Pulmonary artery endothelial cell (primary cell): ENCODE data around the gene ZDHHC14. TPM values are rescaled to one million over a fixed set of nuclear protein-coding genes. Genes with fewer than 3 reads are reported as not detected.

Experiments
- DNase-seq: peaks from one replicate; pipeline ENCODE4 v3.0.0-alpha.2; 2011; ENCODE audit warnings: low read depth, low spot score
- total RNA-seq: library from RNA; depleted of rRNA; stranded (reverse); fragments of >200 nt; gene quantifications from 2 replicates; pipeline ENCODE4 v1.2.3, GENCODE V29; 2014

ZDHHC14 gene
- total RNA-seq, 1 donor from 2014 or later, result 9.4 TPM

DNA sequence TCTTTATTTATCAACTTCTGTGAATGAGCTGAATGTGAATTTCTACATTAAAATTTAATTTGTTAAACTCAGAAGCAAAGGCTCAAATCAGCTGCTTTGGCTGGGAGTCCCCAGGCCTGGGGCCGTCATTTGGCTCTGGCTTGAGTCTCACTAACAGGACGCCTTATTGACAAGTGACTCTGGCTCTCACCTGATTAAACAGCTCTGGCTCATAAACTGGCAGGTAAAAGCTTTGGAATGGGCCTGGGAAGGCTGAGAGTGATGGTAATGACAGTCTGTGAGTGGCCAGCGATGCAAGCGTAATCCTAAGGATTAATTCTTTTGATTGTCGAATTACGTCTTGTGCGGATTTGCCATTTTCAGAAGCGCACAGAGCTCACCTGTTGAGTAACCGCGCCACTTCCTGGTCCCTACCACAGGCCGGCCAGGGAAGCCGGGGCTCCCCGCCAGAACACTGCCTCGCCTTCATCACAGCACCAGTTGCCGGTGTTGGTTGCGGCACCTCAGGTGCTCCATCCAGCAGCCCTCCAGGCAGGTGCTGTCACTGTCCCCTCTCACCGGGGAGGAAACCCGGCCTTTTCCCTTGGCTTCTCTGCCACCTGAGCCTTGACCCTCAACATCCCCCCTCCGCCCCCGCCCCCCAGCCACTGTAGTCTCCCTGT lies 110.7 kb downstream of the ZDHHC14 start:
- DNase-seq, result no peak

DNA sequence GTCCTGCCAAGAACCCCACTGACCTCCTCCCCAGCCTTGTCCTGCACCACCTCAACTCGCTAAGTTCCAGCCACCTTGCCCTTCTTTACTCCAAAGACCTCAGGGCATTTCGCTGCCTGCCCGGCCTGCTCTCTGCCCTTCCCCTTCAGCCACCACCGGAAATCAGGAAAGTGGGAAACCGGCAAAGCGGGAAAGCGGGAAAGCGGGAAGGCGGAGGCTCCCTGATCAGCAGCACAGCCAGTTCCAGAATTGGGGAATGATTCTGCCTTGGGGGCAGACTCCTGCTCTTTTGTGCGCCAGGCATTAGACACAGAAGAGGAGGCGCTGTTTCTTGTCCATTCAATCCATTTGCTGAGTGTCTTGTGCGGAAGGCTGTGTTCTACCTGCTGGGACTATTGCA lies 111.3 kb downstream of the ZDHHC14 start:
- no peak for DNase-seq

DNA sequence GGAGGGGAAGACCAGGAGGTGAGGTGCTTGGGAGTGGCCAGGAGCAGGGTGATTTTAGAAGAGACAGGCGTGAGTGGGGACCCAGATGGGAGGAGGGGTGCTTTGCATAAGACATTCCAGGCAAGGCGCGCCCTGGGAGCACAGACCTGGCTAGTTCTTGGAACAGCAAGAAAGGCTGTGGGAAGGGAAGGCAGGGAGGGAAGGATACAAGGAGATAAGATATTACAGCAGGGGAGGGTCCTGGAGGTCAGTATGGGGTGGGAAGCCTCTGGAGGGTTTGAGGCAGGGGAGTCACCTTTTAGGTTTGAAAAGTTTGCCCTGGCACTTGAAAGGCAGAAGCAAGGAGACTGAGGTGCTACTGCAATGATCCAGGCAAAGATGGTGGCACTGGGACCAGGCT lies 111.8 kb downstream of the ZDHHC14 start:
- DNase-seq, result no peak

DNA sequence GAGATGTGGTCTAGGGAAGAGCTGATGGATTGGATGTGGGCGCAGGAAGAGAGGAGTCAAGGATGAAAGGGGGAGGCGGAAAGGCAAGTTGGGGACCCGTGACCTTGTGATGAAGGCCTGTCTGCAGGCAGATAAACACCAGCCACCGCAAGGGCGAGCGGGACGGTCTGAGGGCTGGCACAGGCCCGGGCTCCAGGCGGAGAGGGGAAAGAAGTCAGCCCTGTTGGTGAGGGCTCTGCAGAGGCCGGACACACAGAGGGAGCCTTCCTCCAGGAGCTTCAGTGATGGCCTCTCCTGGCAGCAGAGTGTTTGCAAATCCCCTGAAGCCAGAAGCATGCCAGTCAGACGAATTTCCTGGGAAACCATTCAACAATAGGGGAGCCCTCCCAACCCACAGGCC lies 112.2 kb downstream of the ZDHHC14 start:
- DNase-seq, result no peak

DNA sequence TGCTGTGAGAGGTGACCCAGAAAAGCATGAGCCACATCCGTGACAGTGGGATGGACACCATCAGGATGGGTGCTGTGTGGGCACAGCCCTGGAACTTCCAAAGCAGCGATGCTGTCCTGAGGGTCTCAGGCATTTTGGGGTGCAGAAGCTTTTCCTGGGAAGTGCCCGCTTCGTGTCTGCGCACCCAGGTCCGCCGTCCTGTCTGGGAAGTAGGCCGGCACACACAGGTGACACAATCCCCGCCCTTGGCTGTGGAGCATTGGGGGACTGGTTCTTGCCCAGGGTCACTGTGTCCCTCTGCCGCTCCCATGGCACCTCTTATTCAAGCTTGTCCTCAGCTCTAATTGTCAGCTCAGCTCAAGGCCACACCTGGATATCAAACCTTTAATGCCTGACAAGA lies 112.6 kb downstream of the ZDHHC14 start:
- no peak for DNase-seq

DNA sequence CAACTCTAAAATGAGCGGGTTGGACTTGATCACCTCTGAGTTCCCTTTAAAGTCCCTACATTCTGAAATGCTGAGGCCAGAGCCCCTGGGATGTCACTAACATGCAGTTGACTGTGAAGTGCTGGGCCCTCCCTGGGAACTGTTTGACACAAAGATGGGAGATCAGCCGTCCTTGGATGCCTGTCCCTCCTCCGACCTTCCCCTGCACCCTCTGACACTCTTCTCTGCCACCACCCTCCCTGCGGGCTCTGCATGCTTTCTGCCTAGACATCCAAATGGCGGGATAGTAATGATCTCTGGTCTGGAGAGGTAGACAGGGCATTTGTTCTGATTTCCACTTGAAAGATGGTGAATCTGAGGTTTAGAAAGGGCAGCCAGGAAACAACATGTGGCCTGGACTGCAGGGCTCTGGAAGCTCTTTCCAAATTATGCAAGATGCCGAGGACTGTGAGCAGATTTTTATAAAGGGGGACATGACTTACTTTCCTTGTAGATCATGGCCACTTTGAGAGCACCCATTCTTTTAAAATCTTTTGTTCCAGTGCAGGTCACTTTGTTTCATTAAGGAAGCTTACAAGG lies 113.2 kb downstream of the ZDHHC14 start:
- DNase-seq, result no peak

DNA sequence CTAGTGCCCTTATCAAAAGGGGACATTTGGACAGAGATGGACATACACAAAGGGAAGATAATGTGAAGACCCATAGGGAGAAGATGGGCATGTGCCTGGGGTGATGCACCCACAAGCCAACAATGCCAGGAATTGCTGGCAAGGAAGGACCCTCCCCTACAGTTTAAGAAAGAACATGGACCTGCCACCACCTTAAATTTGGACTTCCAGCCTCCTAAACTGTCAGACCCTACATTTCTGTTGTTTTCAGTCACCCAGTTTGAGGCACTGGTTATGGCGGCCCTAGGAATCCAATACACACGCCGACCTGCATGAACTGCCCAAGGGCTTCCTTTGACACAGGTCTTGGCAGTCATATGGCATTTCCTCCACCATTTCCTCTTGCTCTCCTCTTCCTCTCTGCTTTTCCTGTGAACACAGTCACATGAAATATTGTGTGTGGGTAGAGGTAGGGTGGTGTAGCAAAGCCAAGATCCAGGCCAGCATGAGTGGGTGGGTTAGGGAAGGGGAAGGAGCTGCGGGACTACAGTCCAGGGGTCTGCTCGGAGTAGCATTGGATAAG lies 115.6 kb downstream of the ZDHHC14 start:
- no peak for DNase-seq

DNA sequence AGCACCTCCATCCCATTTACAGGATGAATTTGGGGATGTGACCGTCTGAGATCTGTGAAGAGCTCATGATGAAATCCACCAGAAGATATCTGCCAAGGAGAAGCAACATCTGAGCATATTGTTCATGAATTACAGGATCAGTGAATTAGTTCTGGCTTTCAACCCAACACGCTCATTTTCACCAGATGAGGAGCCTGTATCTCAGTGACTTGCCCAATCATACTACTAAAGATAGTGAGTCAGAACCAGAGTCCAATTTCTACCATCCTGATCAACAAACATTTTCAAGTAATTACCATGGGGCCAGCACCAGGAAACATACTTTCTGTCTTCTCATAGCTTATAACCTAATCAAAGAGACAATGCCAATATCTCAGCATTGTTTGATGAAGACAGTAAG lies 116.6 kb downstream of the ZDHHC14 start:
- no peak for DNase-seq

DNA sequence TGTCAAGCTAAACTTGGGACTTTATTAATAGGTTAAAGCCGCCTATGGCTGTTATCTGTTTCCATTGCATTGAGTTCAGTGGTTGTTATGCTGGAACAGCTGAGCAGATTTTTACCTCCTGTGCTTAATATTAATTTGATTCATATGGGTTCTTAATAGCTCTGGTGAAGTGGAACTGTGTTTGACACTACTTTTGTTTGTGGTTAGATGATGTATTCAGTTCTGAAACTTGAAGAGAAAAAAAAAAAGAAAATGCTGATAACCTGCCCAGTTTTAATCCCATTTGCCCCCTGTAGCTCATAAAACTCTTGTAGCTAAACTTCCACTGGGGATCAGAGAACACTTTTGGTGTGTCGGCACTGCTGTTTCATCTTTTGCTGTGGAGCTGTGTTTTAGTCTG lies 117.8 kb downstream of the ZDHHC14 start:
- no peak for DNase-seq

DNA sequence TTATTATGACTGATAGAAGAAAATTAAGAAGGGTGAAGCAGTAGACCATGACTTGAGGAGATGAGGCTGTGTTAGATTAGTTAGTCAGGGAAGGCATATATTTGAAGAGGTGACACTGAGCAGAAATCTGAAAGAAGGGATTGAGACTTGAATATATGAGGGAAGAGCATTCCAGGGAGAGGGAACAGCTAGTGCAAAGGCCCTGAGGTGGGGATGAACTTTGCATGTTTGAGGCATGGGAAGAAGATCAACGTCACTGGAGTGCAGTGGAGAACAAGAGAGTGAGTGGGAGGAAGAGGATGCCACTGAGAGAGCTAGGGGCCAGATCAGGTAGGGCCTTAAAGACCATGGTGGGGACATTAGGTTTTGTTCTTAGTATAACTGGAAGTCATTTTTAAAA lies 119.0 kb downstream of the ZDHHC14 start:
- no peak for DNase-seq

DNA sequence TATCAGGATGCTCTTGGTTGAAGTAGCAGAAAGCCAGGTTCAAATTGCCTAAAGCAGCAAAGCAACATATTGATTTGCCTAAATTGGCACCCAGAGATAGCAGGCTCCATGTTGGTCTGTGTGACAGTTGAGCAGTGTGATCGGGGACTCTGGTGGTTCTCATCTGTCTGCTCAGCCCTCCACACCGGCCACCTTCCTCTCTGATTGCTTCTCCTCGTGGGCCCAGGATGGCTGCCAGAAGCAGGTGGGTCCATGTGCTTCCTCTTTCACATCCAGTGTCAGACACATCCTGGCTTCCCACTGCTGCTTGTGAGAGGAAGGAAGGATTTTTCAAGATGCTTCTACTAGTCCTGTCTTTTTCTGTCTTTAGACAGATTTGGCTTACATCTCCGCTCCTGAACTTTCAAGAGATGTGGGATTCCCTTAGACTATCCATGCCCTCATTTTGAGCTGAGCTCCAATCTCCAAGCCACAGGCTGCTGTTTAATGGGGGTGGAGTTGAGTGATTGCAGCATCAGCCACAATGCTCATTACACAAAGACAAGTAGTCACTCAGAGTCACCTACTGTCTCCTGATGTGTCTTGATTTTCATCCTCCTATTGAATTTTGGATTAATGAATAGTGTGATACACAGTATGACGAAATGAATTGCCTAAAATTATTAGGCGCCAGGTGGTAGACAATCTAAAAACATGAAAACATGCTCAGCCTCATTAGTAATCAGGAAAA lies 122.2 kb downstream of the ZDHHC14 start:
- DNase-seq, result no peak

DNA sequence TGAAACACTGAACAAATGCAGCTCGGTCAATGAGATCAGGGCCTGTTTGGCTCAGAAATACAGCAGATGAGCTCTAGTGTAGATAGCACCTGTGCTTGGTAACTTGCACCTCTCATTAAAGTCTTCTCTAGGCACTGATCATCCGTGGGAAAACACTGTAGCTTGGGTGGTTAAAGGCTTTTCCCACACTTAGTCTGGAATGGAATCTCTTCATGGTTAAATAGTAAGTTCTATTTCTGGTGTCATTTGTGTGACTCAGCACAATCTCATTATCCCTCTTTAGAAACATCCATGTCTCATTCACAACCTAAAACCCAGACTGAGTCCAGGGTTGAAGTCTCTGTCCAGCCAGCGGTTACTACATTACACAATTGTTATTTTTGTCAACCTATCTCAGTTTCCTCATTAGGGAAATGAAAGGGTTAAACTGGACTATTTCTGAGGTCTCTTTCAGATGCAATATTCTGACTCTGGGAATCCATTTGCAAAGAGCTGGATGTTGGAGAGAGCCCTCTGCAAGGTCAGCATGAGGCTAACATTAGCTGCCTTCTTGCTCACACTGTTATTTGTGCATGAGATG lies 125.0 kb downstream of the ZDHHC14 start:
- no peak for DNase-seq

DNA sequence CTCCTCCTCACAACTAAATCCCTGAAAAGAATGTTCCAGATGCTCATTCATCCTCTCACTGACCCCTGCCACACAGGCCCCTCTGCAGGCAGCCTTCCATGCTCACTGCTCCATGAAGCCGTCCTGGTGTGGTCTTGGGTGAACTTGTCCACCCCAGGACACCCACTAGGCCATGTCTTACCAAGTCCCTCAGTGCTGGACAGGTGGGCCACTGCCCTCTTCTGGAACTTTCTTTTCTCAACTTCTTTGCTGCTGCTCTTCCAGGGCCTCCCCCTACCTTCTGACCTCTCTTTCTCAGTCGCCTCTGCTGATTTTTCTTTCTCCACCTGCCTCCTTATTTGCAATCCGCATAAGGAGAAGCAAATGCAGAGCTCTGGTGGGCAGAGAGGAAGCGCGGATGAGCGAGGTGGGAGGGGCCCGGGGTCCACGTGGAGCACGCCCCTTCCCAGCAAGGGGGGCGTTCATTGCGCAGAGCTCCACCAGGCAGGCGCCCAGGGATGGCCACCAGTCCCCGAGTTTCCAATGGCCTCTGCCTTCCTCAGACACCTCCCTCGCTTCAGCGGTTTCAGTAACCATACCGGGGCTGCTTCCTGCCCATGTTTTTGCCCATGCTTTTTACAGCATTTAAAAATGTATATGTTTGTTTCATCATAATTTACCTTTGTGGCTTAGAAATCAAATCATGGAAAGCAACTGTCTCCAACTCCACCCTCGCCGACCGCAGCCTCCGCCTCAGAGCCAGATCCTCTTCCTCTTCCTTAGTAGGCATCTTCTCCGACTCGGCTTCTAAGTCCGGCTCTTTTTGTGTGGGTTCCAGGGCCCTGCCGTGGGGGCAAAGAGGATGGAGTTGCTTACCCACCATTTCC lies 129.6 kb downstream of the ZDHHC14 start:
- no peak for DNase-seq

DNA sequence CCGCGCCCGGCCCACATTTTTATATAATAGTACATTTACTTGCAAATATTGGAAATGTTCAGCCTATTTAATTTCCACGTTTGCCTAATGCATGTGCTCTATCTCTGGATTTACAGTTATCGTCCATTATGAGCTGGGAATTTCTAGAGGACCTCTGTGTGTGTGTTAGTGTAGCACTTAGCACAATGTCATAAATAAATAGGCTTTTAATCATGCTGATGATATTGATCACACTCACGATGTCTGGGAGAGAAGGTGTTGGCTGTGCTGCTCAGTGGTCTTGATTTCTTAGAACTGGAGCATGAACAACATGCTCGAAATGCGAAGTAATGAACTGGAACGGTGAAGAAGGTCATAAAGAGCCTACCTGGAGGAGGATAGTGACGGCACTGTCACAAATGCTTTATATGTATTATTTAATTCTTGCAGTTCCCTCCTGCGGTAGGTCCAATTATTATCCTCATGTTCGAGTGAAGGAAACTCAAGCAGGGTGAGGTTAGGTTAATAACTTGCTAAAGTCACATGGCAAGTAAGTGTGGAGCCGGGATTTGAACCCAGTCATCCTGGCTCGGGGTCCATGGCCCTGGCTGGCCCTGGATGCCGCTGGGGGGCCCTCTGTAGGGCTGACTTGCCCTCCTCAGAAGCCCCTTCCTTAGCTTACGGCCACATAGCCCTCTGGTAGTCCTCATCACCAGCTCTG lies 130.8 kb downstream of the ZDHHC14 start:
- DNase-seq, result no peak

DNA sequence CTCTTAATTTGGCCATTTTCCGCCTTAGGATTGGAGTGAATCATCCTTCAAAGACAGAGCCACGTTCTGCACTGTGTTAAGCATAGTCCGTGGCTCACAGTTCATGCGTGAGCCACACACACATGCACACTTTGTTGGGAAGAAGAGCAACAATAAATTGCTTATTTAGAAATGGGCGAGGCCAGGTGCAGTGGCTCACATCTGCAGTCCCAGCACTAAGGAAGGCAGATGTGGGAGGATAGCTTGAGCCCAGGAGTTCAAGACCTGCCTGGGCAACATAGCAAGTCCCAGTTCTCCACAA lies 131.3 kb downstream of the ZDHHC14 start:
- DNase-seq, result no peak

DNA sequence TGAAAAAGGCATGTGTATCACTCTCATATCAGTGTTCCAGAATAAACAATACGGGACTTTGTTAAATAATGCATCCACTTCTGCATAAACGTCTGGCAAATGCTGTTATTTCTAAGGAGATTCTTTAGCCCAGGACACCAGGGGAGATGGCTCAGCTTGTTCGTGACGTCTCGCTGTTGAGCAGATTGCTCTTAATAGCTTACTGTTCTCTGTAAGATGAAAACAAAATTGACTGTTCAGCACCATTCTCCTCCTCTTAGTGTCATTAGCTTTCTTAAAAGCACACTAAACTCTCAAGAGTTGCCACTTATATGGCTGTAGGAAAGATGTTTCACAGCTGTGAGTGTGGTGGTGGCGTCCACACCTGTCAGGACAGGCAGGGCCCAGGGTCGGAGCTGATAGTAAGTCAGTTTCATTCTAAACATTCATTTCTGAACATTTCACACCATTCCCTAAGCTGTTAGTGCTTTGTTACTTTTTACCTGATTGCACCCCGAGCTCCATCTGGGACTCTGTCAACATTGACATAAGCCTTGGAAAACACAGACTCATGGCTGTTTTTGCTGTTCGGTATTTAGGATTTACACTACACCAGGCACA lies 132.1 kb downstream of the ZDHHC14 start:
- no peak for DNase-seq

DNA sequence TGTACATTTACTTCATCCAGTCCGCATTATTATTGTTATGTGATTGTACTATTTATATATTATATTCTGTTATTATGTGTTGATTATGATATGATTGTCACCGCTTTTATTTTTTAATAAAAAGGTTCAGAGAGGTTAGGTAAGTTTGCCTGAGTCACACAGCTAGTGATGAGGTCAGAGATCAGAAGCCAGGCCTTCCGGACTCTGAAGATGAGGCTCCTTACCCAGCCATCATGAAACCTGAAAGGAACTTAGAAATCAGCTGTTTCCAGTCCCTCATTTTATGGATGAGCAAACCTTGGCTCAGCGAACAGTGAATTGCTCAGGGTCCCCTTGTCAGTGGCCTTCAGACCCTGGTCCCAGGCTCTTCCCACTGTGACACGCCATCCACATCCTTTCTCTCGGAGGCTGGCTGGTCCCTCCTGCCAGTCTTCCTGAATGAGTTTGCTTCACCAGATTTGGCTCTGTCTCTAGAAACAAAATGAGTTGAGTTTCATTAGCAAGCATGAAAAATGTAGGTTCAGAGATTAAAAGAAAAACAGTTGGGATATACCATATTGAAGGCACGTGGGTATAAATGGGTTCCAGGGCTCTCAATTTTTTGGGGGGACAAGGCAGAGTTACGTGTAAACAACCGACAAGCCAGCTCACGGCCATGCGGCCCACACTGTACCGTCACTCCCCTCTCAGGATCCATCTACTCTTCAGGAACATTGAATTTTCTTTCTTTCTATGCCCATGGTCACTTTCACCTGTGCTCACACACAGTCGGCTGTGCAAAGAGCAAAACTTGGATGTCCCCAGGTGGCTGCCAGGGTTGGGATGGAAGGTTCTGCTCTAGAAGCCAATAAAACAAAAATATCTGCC lies 132.9 kb downstream of the ZDHHC14 start:
- peak; percentile 60 for DNase-seq

DNA sequence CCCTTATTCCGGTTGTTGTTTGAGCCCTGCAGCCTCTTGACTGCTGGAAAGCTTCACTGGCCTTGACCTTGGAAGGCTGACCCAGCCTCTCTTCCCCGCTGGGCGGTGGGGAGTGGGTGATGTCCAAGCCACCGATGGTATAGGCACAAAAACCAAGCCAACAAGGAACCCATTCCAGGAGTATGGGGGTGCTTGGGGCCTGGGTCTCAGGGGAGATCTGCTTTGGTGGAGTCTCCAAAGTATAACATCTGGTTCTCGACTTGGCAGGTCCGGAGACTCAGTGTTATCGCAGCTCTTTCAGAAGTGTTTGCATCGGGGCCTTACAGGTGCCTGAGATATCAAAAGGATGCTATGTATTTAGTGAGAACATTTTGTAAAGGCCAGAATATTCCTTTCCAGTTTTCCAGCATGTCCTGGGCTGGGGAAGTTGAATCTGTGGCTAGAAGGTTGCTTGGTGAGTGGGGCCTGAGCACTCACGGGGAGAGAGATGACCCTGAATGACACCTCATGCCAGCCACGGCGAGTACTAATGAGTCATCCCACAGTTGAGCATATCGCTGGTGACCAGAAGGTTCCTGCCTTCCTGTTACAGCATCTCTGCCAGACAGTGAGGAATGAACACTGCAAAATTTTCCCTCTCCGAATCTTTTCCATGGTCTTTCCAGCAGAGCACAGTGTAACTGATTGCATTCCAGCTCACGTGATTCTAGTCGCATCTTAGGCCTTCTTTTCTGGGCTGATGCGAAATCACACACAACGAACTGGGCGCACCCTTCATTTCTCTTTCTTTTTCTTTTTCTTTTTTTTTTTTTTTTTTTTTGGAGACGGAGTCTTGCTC lies 133.9 kb downstream of the ZDHHC14 start:
- peak; percentile 98 for DNase-seq
